Epithelial cell of prostate (primary cell): ENCODE measurements around the gene ZFHX3.
"Not testable (repeated sequence)": the region's sequence is repeated elsewhere in the genome, so short reads cannot be mapped to it uniquely, and the experiment has no call there.

Experiments used
- DNase-seq: peaks from one replicate; pipeline ENCODE4 v3.0.0-alpha.2; 2011; ENCODE audit warnings: low read depth, low spot score
- H3K27ac ChIP-seq: fragments of 450-650 bp; 2 replicates; pipeline ENCODE4 v1.5.1; 2017; ENCODE audit warnings: mild to moderate bottlenecking

Gene ZFHX3, protein sequence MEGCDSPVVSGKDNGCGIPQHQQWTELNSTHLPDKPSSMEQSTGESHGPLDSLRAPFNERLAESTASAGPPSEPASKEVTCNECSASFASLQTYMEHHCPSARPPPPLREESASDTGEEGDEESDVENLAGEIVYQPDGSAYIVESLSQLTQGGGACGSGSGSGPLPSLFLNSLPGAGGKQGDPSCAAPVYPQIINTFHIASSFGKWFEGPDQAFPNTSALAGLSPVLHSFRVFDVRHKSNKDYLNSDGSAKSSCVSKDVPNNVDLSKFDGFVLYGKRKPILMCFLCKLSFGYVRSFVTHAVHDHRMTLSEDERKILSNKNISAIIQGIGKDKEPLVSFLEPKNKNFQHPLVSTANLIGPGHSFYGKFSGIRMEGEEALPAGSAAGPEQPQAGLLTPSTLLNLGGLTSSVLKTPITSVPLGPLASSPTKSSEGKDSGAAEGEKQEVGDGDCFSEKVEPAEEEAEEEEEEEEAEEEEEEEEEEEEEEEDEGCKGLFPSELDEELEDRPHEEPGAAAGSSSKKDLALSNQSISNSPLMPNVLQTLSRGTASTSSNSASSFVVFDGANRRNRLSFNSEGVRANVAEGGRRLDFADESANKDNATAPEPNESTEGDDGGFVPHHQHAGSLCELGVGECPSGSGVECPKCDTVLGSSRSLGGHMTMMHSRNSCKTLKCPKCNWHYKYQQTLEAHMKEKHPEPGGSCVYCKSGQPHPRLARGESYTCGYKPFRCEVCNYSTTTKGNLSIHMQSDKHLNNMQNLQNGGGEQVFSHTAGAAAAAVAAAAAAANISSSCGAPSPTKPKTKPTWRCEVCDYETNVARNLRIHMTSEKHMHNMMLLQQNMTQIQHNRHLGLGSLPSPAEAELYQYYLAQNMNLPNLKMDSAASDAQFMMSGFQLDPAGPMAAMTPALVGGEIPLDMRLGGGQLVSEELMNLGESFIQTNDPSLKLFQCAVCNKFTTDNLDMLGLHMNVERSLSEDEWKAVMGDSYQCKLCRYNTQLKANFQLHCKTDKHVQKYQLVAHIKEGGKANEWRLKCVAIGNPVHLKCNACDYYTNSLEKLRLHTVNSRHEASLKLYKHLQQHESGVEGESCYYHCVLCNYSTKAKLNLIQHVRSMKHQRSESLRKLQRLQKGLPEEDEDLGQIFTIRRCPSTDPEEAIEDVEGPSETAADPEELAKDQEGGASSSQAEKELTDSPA (N-terminal part only)

DNA sequence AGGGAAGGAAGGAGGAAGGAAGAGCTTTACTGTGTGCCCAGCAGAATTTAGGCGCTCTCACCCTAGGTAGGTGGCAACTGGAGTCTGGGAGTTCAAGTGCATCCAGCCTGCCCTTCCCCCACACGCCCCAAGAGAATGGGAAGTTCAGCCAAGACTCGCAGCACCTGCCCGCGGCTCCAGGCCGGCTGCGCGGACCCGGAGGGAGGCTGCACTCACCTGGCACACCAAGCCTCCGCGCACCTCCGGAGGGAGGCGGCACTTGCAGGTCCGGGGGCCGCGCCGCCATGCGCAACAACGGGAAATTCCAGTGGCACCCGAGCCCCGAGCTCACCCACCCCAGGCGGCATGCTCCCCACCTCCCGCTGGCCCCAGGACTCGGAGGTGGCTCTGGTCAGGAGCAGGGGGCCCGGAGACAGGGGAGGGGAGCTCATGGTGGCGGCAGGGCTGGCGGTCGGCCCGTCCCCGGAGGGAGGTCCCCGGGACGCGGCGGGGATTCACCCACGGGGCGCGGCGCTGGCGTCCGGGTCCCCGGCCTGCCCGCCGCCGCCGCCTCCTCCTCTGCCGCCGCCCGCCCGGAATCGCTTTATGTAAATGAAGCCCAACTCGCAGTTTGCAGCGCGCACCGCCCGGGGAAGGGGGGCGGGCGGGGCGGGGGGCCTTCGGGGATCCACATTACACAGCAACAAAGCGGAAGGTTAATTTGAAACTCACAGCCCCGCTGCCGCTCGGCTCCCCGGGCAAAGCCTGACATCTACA, at the start of gene ZFHX3:
Gene ZFHX3, minus strand, starts transcription at position 593 of the 756 bp plus-strand sequence. CDS start 87,983 bp downstream, outside the sequence.
- H3K27ac ChIP-seq: peak within 1 kb of the TSS; percentile 87
- DNase-seq: no peak

DNA sequence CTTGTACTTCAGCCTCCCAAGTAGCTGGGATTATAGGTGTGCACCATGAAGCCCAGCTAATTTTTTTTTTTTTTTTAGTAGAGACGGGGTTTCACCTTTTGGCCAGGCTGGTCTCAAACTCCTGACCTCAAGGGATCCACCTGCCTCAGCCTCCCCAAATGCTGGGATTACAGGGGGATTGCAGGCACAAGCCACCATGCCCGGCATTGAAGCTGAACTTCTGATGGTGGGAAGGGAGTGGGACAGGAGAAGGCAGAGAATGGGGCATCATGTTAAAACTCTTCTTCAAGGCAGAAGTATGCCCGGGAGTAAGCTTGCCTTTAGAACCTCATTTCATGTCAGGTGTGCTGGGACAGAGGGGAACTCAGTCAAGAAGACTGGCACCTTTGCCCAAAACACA, 48.6 kb upstream of the ZFHX3 start:
- no peak for DNase-seq
- H3K27ac ChIP-seq: no peak overlapping the region

DNA sequence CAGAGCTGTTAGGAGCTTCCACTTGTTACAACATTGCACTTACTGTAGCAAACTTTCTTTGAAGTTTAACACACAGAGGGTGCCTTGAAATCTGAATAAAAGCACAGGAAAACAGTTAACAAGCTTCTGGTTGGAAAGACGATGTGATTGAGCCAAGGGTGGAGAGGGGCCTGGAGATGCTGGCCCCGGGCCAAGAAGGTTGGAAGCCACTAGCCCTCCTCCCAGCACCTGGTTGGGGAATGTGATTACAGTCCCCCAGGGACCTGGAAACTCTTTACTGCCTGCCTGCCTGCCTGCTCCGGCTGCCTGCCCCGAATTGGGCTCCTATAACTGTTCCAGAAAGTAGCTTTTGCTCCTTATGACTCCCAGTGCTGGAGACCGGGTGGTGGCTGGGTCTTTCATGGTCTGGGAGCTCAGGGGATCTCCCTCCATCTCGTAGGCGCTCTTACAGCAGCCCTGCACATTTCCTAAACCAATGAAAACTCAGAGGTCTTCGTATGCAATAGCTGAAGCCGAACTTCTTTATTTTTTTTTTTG, 48.0 kb upstream of the ZFHX3 start:
- DNase-seq: no peak
- H3K27ac ChIP-seq: no peak overlapping the region

DNA sequence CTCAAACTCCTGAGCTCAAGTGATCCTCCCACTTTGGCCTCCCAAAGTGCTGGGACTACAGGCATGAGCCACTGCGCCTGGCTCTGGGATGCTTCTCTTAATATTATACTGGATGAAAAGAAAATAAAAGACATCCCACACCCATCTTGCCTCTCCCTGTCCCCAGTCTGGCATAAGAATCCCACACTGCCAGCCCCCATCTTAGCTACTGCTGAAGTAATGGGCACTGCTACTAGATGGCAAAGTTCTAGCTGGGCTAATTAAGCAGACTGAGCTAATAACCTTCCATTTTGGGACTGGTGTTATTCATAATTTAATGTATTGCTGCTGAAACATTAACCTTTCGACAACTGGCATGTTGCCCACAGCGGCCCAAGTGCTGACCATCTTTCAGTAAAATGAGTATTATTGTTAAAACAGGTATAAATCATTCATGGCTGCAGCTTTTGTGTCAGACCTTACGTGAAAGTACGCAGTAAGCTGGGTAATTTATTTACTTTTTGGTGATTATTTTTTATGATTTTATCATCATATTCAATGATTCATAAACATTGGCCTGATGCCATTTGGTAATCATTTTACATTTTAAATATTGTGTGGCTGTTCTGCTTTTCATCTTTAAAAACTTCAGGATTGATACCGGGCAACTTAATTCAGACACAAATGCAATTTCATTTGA, 47.4 kb upstream of the ZFHX3 start:
- no peak for DNase-seq
- H3K27ac ChIP-seq: no peak overlapping the region

DNA sequence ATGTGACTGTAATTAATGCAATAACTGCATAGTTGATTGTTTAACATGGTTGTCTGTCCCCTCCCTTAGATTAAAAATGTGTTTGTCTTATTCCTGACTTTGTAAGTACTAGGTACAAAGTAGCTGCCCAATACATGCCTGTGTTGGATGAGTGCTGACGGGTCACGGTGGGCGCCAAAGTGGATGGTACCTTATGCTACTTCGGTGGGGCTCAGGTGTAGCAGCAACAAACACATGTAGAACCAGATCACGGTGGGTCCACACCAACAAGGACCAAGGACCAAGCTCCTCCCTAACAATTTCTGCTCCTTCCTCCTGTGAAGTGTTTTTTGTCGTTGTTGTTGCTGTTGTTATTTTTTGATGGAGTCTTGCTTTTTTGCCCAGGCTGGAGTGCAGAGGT, 46.4 kb upstream of the ZFHX3 start:
- H3K27ac ChIP-seq: no peak overlapping the region
- DNase-seq: no peak

DNA sequence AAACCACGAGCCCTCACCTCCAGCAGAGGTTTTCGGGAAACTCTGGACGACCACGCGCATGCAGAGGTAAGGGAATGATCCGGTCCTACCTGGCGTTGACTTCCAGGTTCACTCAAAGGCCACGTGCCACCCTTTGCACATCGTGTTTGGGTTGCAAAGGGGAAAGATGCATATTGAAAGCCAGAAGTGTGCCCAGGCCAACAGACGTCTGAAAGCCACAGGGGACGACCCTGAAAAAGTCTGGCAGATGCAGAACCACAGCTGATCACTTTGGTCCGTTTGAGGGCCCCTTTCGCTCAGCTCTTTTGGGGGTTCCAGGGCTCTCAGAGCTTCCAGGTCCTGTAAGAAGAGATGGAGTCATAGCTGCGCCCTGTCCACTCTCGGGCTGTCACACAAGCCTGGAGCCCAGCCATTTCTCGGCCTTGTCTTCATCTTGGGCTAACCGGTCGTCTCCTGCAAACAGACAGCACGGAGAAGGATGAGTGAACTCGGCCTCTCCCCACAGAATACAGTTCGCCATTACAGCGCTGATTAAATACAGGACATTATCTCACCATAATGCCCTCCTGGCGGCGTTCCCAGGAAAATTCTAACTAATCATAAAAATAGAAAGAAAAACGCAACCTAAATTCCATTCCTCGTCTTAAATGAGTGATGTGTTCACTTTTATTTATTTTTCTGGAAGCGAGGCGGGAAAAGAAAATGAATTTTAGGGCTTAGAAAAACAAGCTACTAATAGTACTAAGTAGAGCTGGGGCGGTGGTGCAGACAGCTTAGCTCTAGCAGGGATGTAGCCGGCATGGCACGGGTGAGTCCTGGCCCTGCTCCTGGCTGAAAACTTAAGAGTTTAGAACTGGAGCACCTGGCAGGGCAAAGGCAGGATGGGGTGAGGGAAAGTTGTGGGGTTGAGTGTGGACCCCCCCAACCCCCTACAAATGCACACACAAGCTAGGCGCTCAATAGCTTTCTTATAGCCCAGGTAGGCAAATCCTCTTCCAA, 45.5 kb upstream of the ZFHX3 start:
- no peak overlapping the region for H3K27ac ChIP-seq
- no peak for DNase-seq

DNA sequence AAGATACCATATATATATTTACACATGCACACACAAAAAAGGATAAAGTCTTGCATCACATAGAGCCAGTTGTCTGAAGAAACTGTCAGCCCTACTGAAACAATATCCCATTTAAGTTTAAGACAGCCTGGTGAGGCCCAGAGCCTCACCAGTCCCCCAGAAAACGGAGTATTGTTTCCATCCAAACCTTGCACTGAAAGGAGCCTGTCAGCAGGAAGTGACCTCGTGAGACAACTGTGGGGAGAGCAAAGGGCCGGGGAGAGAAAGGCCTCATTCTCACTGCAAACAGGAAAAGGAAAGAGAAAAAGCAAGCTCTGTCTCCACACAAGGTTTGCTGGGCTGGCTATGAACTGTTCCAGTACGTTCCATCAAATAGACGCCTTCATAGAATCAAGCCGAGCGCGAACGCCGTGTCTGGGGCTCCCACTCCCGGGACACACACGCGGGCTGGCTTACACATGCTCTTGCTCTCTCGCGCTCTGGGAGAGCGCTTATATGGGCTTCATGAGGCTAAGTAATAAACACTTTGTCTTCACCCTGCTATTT, 44.4 kb upstream of the ZFHX3 start:
- DNase-seq: no peak
- no peak overlapping the region for H3K27ac ChIP-seq

DNA sequence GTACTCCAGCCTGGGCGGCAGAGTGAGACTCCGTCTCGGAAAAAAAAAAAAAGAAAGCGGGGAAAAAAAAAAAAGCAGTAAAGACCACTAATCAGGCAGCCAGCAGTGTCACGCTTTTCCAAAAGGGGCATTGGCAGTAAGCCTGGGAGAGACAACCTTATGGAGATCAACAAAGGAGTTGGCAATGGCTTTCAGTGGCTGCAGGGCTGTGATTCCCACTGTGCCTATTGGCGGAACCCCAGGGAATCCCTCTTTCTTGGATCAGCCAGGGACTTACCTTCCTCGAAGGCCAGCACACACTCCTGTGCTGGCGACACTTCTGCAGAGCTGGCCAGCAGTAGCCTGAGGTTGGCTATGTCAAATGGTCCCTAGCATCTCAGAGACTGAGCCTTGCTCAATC, 43.2 kb upstream of the ZFHX3 start:
- H3K27ac ChIP-seq: no peak overlapping the region
- no peak for DNase-seq

DNA sequence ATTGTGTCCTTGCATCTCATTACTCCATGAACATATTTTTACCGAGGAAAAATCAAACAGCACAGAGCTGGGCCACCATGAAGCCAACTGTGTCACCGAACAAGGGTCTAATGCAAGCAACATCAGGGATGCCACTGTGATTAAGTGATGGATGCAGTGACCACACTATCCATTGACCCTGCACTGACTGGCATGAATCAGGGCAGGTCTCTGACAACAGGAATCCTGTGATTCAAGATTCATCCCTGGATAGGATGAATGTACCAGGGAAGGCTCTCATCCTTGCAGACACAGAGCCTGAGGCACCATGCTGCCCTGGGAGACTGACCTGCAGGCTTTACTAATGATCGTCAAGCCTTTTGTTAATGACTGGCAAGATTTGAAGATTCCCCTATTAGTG, 41.5 kb upstream of the ZFHX3 start:
- DNase-seq: no peak
- no peak overlapping the region for H3K27ac ChIP-seq

DNA sequence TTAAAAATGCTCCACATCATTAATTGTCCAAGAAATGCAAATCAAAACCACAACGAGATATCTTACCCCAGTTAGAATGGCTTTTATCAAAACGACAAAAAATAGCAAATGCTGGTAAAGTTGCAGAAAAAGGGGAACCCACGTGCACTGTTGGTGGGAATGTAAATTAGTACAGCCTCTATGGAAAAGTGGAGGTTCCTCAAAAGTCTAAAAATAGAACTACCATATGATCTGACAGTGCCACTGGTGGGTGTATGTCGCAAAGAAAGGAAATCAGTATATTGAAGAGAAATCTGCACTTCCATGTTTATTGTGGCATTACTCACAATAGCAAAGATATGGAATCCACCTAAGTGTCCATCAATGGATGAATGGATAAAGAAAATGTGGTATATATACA, 38.2 kb upstream of the ZFHX3 start:
- no peak overlapping the region for H3K27ac ChIP-seq
- DNase-seq: no peak

DNA sequence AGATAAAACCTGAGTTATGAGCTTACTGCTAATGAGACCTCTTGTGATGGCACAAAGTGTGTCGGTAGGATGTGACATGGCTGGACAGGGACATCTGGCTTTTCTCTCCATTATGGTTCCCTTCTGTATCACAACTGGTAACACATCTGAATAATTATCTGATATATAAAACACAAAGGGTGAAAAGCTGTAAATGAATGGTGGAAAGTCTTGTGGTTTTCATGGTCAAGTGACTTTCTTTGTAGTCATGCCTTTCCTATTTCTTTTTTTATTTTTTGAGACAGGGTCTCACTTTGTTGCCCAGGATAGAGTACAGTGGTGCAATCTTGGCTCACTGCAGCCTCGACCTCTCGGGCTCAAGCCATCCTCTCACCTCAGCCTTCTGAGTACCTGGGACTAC, 35.3 kb upstream of the ZFHX3 start:
- peak overlapping the region; percentile 98 for H3K27ac ChIP-seq
- DNase-seq: no peak

DNA sequence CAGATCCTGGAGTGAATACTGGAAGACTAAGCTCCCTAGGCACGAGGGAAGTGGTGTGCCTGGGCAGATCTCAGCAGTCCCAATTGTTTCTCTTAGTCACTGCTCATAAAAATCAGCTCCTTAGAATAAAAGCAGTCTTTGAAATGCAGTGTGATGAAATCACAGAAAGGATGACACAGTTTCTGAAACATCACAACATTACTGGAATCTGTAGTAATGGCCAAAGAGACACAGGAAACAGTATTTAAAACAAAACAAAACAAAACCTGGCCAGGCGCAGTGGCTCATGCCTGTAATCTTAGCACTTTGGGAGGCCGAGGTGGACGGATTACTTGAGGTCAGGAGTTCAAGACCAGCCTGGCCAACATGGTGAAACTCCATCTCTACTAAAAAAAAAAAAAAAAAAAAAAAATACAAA, 34.7 kb upstream of the ZFHX3 start:
- peak overlapping the region; percentile 98 for H3K27ac ChIP-seq
- peak; percentile 96 for DNase-seq

DNA sequence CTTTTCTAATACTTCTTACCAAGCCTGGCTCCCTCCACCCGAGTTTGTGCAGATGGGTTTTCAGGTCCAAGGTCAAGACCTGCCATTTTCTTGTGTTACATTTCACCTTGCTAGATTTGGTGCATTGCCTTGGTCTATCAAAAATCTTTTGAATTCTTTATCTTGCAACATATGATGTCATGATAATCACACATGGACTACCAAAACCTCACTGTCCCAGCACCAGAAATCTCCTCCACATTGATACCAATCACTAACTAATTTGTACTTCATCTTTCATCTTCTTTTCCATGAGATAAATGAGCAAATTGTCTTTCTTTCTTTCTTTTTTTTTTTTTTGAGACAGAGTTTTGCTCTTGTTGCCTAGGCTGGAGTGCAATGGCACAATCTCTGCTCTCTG, 33.0 kb upstream of the ZFHX3 start:
- no peak for DNase-seq

DNA sequence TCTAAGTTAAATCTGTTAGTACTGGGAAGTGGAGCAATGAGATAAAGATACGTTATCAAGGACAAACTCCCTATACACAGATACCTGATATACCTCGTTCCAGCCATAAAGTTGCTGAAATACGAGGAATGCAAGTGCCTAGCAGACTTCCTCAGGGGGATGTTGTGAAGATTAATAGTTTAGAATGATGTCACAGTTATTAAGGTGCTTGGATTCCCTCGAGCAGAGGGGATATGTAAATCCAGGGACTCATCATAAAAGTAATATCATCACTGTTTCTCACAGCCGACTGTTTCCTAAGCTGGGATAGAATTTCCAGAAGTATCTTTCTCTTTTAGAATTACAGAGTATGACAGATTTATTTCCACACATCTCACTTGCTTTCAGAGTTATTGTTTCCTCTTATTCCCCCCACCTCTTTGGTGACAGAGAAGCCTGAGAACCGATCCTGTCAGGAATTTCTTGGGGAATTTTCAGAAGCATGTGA, 28.4 kb upstream of the ZFHX3 start:
- DNase-seq: no peak

More for the DNA sequence above, 33.0 kb upstream of the ZFHX3 start:
- H3K27ac ChIP-seq: no peak overlapping the region

DNA sequence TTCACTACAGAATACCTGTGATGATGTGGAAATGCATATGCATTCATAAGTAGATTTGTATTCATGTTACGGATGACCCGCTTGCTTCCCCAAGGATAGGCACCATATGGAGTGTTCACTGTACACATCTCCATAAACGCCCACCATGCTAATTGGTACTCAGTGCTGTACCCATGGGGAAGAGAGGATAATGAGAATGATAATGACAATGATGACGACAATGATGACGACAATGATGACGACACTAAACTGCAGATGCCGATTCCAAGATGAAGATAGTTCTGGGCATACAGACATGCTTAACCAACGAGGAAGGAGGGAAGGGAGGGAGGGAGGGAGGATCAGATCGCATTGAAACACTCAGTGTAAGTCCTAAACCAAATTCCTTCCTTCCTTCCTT, 26.5 kb upstream of the ZFHX3 start:
- no peak overlapping the region for H3K27ac ChIP-seq
- DNase-seq: no peak

More for the DNA sequence above, 28.4 kb upstream of the ZFHX3 start:
- no peak overlapping the region for H3K27ac ChIP-seq

DNA sequence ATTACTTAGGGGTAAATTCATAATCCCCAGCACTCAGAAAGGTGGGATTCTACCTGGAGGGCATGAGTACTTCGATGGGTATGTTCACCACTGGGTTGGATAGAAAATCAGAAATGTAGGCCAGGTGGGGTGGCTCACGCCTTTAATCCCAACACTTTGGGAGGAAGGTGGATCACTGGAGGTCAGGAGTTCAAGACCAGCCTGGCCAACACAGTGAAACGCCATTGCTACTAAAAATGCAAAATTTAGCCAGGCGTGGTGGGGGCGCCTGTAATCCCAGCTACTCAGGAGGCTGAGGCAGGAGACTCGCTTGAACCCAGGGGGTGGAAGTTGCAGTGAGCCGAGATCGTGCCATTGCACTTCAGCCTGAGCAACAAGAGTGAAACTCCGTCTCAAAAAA, 24.1 kb upstream of the ZFHX3 start:
- peak overlapping the region; percentile 100 for H3K27ac ChIP-seq
- DNase-seq: not testable (repeated sequence)

DNA sequence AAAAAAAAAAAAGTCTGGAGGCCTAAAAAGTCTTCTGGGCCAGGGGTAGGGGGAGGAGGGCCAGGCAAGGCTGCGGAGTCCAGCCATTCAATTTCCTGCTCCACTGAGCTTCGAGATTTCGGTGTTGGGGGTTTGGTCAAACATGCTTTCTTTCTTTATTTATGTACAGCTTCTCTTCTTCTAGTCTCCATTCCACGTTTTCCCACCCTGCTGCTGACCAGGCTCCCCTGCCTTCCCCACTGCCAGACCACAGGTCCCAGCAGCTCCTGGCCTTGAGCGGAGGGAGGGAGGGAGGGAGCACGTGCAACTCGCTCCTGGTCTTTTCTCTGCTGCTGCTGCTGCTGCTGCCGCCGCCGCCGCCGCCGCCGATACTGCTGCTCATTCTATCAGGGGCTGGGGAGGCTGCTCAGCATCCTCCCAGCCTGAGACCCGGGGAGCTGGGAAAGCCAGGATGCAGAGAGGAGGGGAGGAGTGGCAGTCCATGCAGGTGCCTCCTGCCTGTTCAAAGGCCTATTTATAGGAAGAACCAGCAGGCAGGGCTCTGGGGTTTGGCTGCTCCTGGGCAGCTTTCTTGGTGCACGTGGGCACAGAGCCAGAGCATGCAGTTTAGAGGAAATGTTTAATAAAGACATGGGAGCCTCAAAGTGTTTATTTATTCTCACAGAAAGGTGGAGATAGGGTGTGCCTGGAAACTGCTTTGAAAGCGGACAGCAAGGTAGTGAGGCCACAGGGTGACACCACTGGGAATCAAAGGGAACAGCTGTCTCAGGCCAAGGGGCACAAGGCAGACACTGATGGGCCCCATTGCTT, 23.4 kb upstream of the ZFHX3 start:
- DNase-seq: no peak
- H3K27ac ChIP-seq: peak overlapping the region; percentile 100
